H1 (cell line): ENCODE measurements around the gene KCNMB4. TPM values are rescaled to one million over a fixed set of nuclear protein-coding genes. Genes with fewer than 3 reads are reported as not detected.

ENCODE experiments used
- CTCF ChIA-PET: fragments of 300-600 bp; sonication (Branson Sonifier 250); formaldehyde crosslinking; loops from one replicate; lab custom pipeline; 2021; ENCODE audit not compliant: partially characterized antibody; lab: Charles Lee
- POLR2A ChIA-PET: fragments of 300-600 bp; sonication (Branson Sonifier 250); formaldehyde crosslinking; loops from one replicate; lab custom pipeline; 2021; ENCODE audit warnings: inconsistent platforms; ENCODE audit not compliant: partially characterized antibody; lab: Charles Lee
- DNase-seq, 2 experiments: peaks; one replicate each; pipeline versions ENCODE4 v3.0.0 to v3.0.0-alpha.2; 2010 to 2022; ENCODE audit warnings: low spot score in 2 of 2, low read depth in 1 of 2, mixed read lengths in 1 of 2
- FAIRE-seq: peaks from 2 replicates; lab custom pipeline; 2011; peaks lifted over from hg19 to GRCh38; lab: Jason Lieb, UNC
- H2AFZ ChIP-seq: 2 replicates; pipeline ENCODE4 v1.8.1; 2012; ENCODE audit warnings: low read length, inconsistent platforms
- H2AK5ac ChIP-seq: 2 replicates; pipeline ENCODE4 v1.6.1; 2013; ENCODE audit warnings: low read depth, low read length
- H2BK120ac ChIP-seq: replicated peaks from 2 replicates; pipeline ENCODE3; 2013; ENCODE audit warnings: low read depth, low read length, inconsistent platforms
- H2BK12ac ChIP-seq: 2 replicates; pipeline ENCODE4 v1.6.1; 2013; ENCODE audit warnings: low read depth, low read length
- H2BK15ac ChIP-seq: 2 replicates; pipeline ENCODE4 v1.6.1; 2013; ENCODE audit warnings: low read length
- H2BK20ac ChIP-seq: 2 replicates; pipeline ENCODE4 v1.6.1; 2013; ENCODE audit warnings: low read length
- H2BK5ac ChIP-seq: 2 replicates; pipeline ENCODE4 v1.6.1; 2013; ENCODE audit warnings: low read depth, low read length
- H3K14ac ChIP-seq: 2 replicates; pipeline ENCODE4 v1.6.1; 2013; ENCODE audit warnings: inconsistent platforms; ENCODE audit not compliant: insufficient read length
- H3K18ac ChIP-seq: 2 replicates; pipeline ENCODE4 v1.6.1; 2013; ENCODE audit warnings: low read length; ENCODE audit errors: extremely low read depth
- H3K23ac ChIP-seq: 2 replicates; pipeline ENCODE4 v1.6.1; 2013; ENCODE audit warnings: inconsistent platforms; ENCODE audit not compliant: insufficient read length
- H3K23me2 ChIP-seq: 2 replicates; pipeline ENCODE4 v1.6.1; 2013; ENCODE audit warnings: low read depth, low read length
- H3K27ac ChIP-seq: 2 replicates; pipeline ENCODE4 v1.6.1; 2011; ENCODE audit warnings: low read depth, low read length, inconsistent platforms
- H3K27me3 ChIP-seq, 4 experiments: replicated peaks in 1 of 4; 1 replicate in 1 of 4; 2 replicates in 3 of 4; pipeline versions ENCODE4 v1.6.1 to v1.8.1; 2011 to 2013; ENCODE audit warnings: low read length in 3 of 4, mild to moderate bottlenecking in 3 of 4, inconsistent platforms in 2 of 4, mixed read lengths in 2 of 4, moderate library complexity in 1 of 4; ENCODE audit not compliant: control insufficient read depth in 3 of 4, insufficient read depth in 3 of 4; ENCODE audit errors: extremely low read depth in 1 of 4
- H3K36me3 ChIP-seq, 4 experiments: 2 replicates each; pipeline versions ENCODE4 v1.6.1 to v1.8.1; 2011 to 2013; ENCODE audit warnings: mild to moderate bottlenecking in 4 of 4, low read length in 3 of 4, moderate library complexity in 2 of 4, control low read depth in 1 of 4, inconsistent platforms in 1 of 4; ENCODE audit not compliant: insufficient read depth in 4 of 4, control insufficient read depth in 2 of 4
- H3K4ac ChIP-seq: replicated peaks from 2 replicates; pipeline ENCODE3; 2013; ENCODE audit warnings: low read length, low read depth, mixed read lengths, inconsistent platforms; ENCODE audit not compliant: insufficient read length
- H3K4me1 ChIP-seq, 4 experiments: replicated peaks in 1 of 4; 1 replicate in 1 of 4; 2 replicates in 3 of 4; pipeline versions ENCODE4 v1.6.1 to v1.8.1; 2011 to 2013; ENCODE audit warnings: low read length in 3 of 4, inconsistent platforms in 2 of 4, mixed read lengths in 1 of 4; ENCODE audit not compliant: insufficient read depth in 4 of 4, control insufficient read depth in 3 of 4
- H3K4me2 ChIP-seq, 2 experiments: 2 replicates each; pipeline versions ENCODE4 v1.6.1 to v1.8.1; 2011 to 2013; ENCODE audit warnings: low read depth in 2 of 2, low read length in 2 of 2, control low read depth in 1 of 2, inconsistent platforms in 1 of 2, mild to moderate bottlenecking in 1 of 2; ENCODE audit not compliant: insufficient read depth in 1 of 2
- H3K4me3 ChIP-seq, 4 experiments: fragments of 200-600, 300-600 bp in 1 of 4; sonication (generic), shearing (Covaris generic), sonication (Bioruptor Twin) in 1 of 4; 2 replicates each; pipeline versions ENCODE4 v1.5.1 to v1.8.1; 2011 to 2016; ENCODE audit warnings: low read length in 4 of 4, low read depth in 3 of 4, control low read depth in 2 of 4, inconsistent platforms in 2 of 4, mild to moderate bottlenecking in 2 of 4, mixed read lengths in 1 of 4, moderate library complexity in 1 of 4; ENCODE audit not compliant: insufficient read depth in 2 of 4; ENCODE audit errors: extremely low read depth in 1 of 4
- H3K56ac ChIP-seq: replicated peaks from 2 replicates; pipeline ENCODE3; 2013; ENCODE audit warnings: low read depth, mild to moderate bottlenecking, mixed read lengths, low read length, inconsistent platforms; ENCODE audit not compliant: insufficient read length
- H3K79me1 ChIP-seq: 2 replicates; pipeline ENCODE4 v1.6.1; 2013; ENCODE audit warnings: low read depth, low read length, control low read depth
- H3K79me2 ChIP-seq, 2 experiments: 2 replicates each; pipeline versions ENCODE4 v1.6.1 to v1.8.1; 2012 to 2013; ENCODE audit warnings: low read length in 2 of 2, mild to moderate bottlenecking in 2 of 2, inconsistent platforms in 1 of 2; ENCODE audit not compliant: insufficient read depth in 2 of 2, control insufficient read depth in 1 of 2
- H3K9ac ChIP-seq, 4 experiments: replicated peaks in 1 of 4; 1 replicate in 1 of 4; 2 replicates in 3 of 4; pipeline versions ENCODE4 v1.6.1 to v1.8.1; 2011 to 2013; ENCODE audit warnings: low read depth in 3 of 4, low read length in 3 of 4, control low read depth in 2 of 4, mild to moderate bottlenecking in 2 of 4, moderate library complexity in 2 of 4, inconsistent platforms in 1 of 4; ENCODE audit errors: extremely low read depth in 1 of 4
- H3K9me3 ChIP-seq, 2 experiments: 2 replicates each; pipeline versions ENCODE4 v1.6.1 to v1.8.1; 2012 to 2013; ENCODE audit warnings: mild to moderate bottlenecking in 2 of 2, moderate library complexity in 2 of 2, control low read depth in 1 of 2, inconsistent platforms in 1 of 2, low read depth in 1 of 2, low read length in 1 of 2, mixed read lengths in 1 of 2; ENCODE audit not compliant: insufficient read depth in 2 of 2
- H4K20me1 ChIP-seq, 2 experiments: replicated peaks in 1 of 2; 2 replicates each; pipeline versions ENCODE3 to v1.8.1; 2011 to 2013; ENCODE audit warnings: inconsistent platforms in 2 of 2, low read length in 2 of 2, mild to moderate bottlenecking in 1 of 2; ENCODE audit not compliant: insufficient read depth in 2 of 2, control insufficient read depth in 1 of 2
- H4K5ac ChIP-seq: 2 replicates; pipeline ENCODE4 v1.6.1; 2013; ENCODE audit warnings: low read length, low read depth, mixed read lengths, inconsistent platforms; ENCODE audit not compliant: insufficient read length
- H4K8ac ChIP-seq: 2 replicates; pipeline ENCODE4 v1.8.0; 2013; ENCODE audit warnings: mild to moderate bottlenecking, moderate library complexity, low read length, inconsistent platforms; ENCODE audit not compliant: insufficient read depth; ENCODE audit errors: extremely low read depth
- H4K91ac ChIP-seq: replicated peaks from 2 replicates; pipeline ENCODE3; 2013; ENCODE audit warnings: low read length, mixed read lengths, inconsistent platforms; ENCODE audit not compliant: insufficient read length
- CBX5 ChIP-seq: fragments of 300-800, 300-1000 bp; sonication (generic); IDR thresholded peaks from 2 replicates; pipeline ENCODE4 v1.7.1; 2016; ENCODE audit warnings: antibody characterized with exemption, low read length, low read depth
- CREB1 ChIP-seq: IDR thresholded peaks from 2 replicates; pipeline ENCODE4 v1.6.1; 2012; ENCODE audit warnings: inconsistent platforms
- CTBP2 ChIP-seq: IDR thresholded peaks from 2 replicates; pipeline ENCODE4 v1.7.0; 2011; ENCODE audit warnings: borderline replicate concordance, mild to moderate bottlenecking, moderate library complexity, mixed read lengths, low read length; ENCODE audit not compliant: insufficient read depth, insufficient read length
- FOSL1 ChIP-seq: IDR thresholded peaks from 2 replicates; pipeline ENCODE4 v1.6.1; 2011; ENCODE audit warnings: mild to moderate bottlenecking, low read depth, low read length, moderate library complexity; ENCODE audit not compliant: insufficient read depth
- JUND ChIP-seq: IDR thresholded peaks from 2 replicates; pipeline ENCODE4 v1.6.1; 2011; ENCODE audit warnings: mild to moderate bottlenecking, improper control_type of control experiment, low read length
- MAFK ChIP-seq: IDR thresholded peaks from 2 replicates; pipeline ENCODE4 v1.6.1; 2012; ENCODE audit warnings: low read depth, mild to moderate bottlenecking, improper control_type of control experiment, low read length
- PHF8 ChIP-seq: fragments of 200-600 bp; sonication (generic); conservative IDR thresholded peaks from 2 replicates; pipeline ENCODE4 v1.7.1; 2012; ENCODE audit warnings: low read depth, mild to moderate bottlenecking, inconsistent platforms, low read length, moderate library complexity
- RAD21 ChIP-seq, 2 experiments: IDR thresholded peaks in 1 of 2; conservative IDR thresholded peaks in 1 of 2; 2 replicates each; pipeline ENCODE4 v1.6.1; 2011; ENCODE audit warnings: low read depth in 2 of 2, low read length in 2 of 2, improper control_type of control experiment in 1 of 2, inconsistent platforms in 1 of 2, mild to moderate bottlenecking in 1 of 2, moderate library complexity in 1 of 2
- RFX5 ChIP-seq: IDR thresholded peaks from 2 replicates; pipeline ENCODE4 v1.6.1; 2011; ENCODE audit warnings: low read depth, low read length, improper control_type of control experiment, borderline replicate concordance
- RXRA ChIP-seq: IDR thresholded peaks from 2 replicates; pipeline ENCODE4 v1.6.1; 2011; ENCODE audit warnings: low read depth, mild to moderate bottlenecking, low read length, moderate library complexity; ENCODE audit not compliant: insufficient read depth
- SUZ12 ChIP-seq: fragments of 200-600 bp; sonication (generic); IDR thresholded peaks from 2 replicates; pipeline ENCODE4 v1.6.1; 2012; ENCODE audit warnings: mild to moderate bottlenecking, inconsistent platforms, low read length, moderate library complexity, mixed read lengths
- TAF1 ChIP-seq: IDR thresholded peaks from 2 replicates; pipeline ENCODE4 v1.6.1; 2011; ENCODE audit warnings: mild to moderate bottlenecking, low read depth, low read length
- TCF12 ChIP-seq: IDR thresholded peaks from 2 replicates; pipeline ENCODE4 v1.6.1; 2011; ENCODE audit warnings: low read depth, mild to moderate bottlenecking, low read length
- WGBS, 2 experiments: shearing (Covaris generic) in 1 of 2; methylation state at CpG; one replicate each; pipeline versions ENCODE4 v1.1.6 to v1.1.7; 2013 to 2015; ENCODE audit warnings: low lambda C conversion rate in 2 of 2, mixed read lengths in 2 of 2, inconsistent platforms in 1 of 2, low coverage in 1 of 2, missing lambda C conversion rate in 1 of 2; ENCODE audit not compliant: insufficient replicate concordance in 2 of 2, insufficient coverage in 1 of 2, insufficient read length in 1 of 2; ENCODE audit errors: extremely low coverage in 1 of 2, missing lambda C conversion rate in 1 of 2; 5-methylcytosine and 5-hydroxymethylcytosine counted together
- polyA plus RNA-seq, 7 experiments: library from polyadenylated mRNA; depleted of rRNA in 3 of 7; stranded (reverse) in 5 of 7; unstranded in 2 of 7; fragments of >200 nt in 5 of 7; fragments of 200-250 nt in 2 of 7; gene quantifications; 1 replicate in 5 of 7; 2 replicates in 1 of 7; 4 replicates in 1 of 7; pipeline versions ENCODE4 v1.2.1 to v1.2.3, GENCODE V29; 2011 to 2013; ENCODE audit warnings: missing spikeins in 2 of 7, mixed read lengths in 2 of 7
- total RNA-seq: library from RNA; stranded (reverse); fragmentation: NEBNext Ultra II Directional; extraction: Animal tissue kit (Norgen Biotek cat#: 25700); gene quantifications from 2 replicates; pipeline ENCODE4 v1.2.1, GENCODE V29; 2021
- TF ChIP-seq, protein P1 (sequence below): IDR thresholded peaks from 2 replicates; pipeline ENCODE4 v1.6.1; 2012; ENCODE audit warnings: inconsistent platforms

The KCNMB4 gene
- total and polyA plus RNA-seq, 2 of the 8 experiments (the other 6 are each of a cell fraction or from before 2014, with no cell fraction given) = 10.9 to 16.0 TPM

- Histone ChIP-seq H2BK20ac (no peak overlapping the region), H3K4me2 (no peak overlapping the region), H3K9ac (no peak overlapping the region), H3K27ac (no peak overlapping the region), H3K56ac (no peak overlapping the region), H3K4ac (no peak overlapping the region), H3K79me1 (no peaks in the 10 kb centered on the region), H2BK15ac (no peak overlapping the region), H3K23me2 (no peaks in the 10 kb centered on the region), H3K18ac (no peak overlapping the region), H3K4me1 (no peaks in the 10 kb centered on the region), H3K36me3 (peaks cover 0 to 3% (median 0%) of the 10 kb centered on the region in 4 experiments; a peak in 1 of 8 replicates), H3K27me3 (no peaks in the 10 kb centered on the region), H2BK5ac (no peak overlapping the region), H3K14ac (no peak overlapping the region), H4K5ac (no peak overlapping the region), H3K23ac (no peak overlapping the region), H3K79me2 (no peaks in the 10 kb centered on the region; a peak in 1 of 4 replicates), H4K8ac (no peak overlapping the region), H3K4me3 (no peak overlapping the region), H2BK12ac (no peak overlapping the region), H3K9me3 (no peaks in the 10 kb centered on the region), H2AFZ (no peak overlapping the region), H4K20me1 (peaks cover 0 to 2% of the 10 kb centered on the region in 2 experiments), H2BK120ac (no peak overlapping the region), H4K91ac (no peak overlapping the region), H2AK5ac (no peak overlapping the region)
- POLR2A ChIA-PET = no interaction called here
- FAIRE-seq (no peak), DNase-seq (no peak)
- WGBS, 2 experiments = 95% methylated on average over 2 of the region's 2 CpGs; no CpG with 5 or more reads in 1 of the 2 experiments
- CTCF ChIA-PET = interaction anchor here (0.6 to 1.2 kb wide), 2 partner anchors 44 to 403 kb away, joined by 3 to 4 read pairs; no protein-coding TSS in a partner anchor
- TF ChIP-seq PHF8 (no peak), RFX5 (no peak), RXRA (no peak), CREB1 (no peak), JUND (no peak), RAD21 (IDR thresholded peaks at IDR 0.05 in 1 of 2, conservative IDR thresholded peaks at IDR 0.05 in 1 of 2; ENCODE audit: low read depth in 2 of 2, low read length in 2 of 2) (no peak), FOSL1 (no peak), MAFK (no peak), CBX5 (no peak), SUZ12 (no peak), TAF1 (no peak), TCF12 (no peak), CTBP2 (no peak)
- TF ChIP-seq, protein P1, sequence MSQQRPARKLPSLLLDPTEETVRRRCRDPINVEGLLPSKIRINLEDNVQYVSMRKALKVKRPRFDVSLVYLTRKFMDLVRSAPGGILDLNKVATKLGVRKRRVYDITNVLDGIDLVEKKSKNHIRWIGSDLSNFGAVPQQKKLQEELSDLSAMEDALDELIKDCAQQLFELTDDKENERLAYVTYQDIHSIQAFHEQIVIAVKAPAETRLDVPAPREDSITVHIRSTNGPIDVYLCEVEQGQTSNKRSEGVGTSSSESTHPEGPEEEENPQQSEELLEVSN = no peak
These were observed 38.5 kb upstream of the KCNMB4 start for GRCh38 chr12:70327541-70327940.
